ENCODE results near the gene DBP.

GRCh38 chr19:48608798-48609263, 28.3 kb downstream of the DBP start:
- TF ChIP-seq CTCF (IDR thresholded peaks at IDR 0.05) (peak in 2 of 4 experiments; percentile 38 to 43), POLR2AphosphoS5 (IDR thresholded peaks at IDR 0.05) (no peak)

All from prostate gland (tissue), 2 donors.